OCI-LY3 (cell line): ENCODE data around the gene ZNF92.

Experiments used
- H2AFZ ChIP-seq: fragments of 200-600, 300-600 bp; shearing (Covaris generic); 2 replicates; pipeline ENCODE4 v1.6.0; 2014; ENCODE audit warnings: antibody characterized with exemption, low read depth, low read length
- H3K27ac ChIP-seq: fragments of 200-600, 300-600 bp; sonication (generic); 2 replicates; pipeline ENCODE4 v1.5.1; 2014; ENCODE audit warnings: mild to moderate bottlenecking, low read length, moderate library complexity, mixed read lengths
- H3K27me3 ChIP-seq: fragments of 200-600, 300-600 bp; sonication (generic); 2 replicates; pipeline ENCODE4 v1.6.1; 2014; ENCODE audit warnings: low read depth, low read length, mixed read lengths
- H3K36me3 ChIP-seq: fragments of 200-600, 300-600 bp; sonication (generic); replicated peaks from 2 replicates; pipeline ENCODE3; 2014; ENCODE audit warnings: low read depth, low read length, mixed read lengths
- H3K4me1 ChIP-seq: fragments of 300-600, 200-600 bp; sonication (generic); 2 replicates; pipeline ENCODE4 v1.6.1; 2014; ENCODE audit warnings: low read length, mixed read lengths
- H3K4me2 ChIP-seq: fragments of 200-600, 300-600 bp; sonication (generic); 2 replicates; pipeline ENCODE4 v1.6.1; 2014; ENCODE audit warnings: low read length, mixed read lengths
- H3K4me3 ChIP-seq: fragments of 300-600, 200-600 bp; sonication (generic); 2 replicates; pipeline ENCODE4 v1.5.1; 2014; ENCODE audit warnings: antibody characterized with exemption, mild to moderate bottlenecking, low read length, moderate library complexity
- H3K79me2 ChIP-seq: fragments of 300-600, 200-600 bp; shearing (Covaris generic); 2 replicates; pipeline ENCODE4 v1.6.1; 2014; ENCODE audit warnings: mild to moderate bottlenecking, low read length, mixed read lengths
- H3K9ac ChIP-seq: fragments of 300-600, 200-600 bp; shearing (Covaris generic); 2 replicates; pipeline ENCODE4 v1.6.0; 2014; ENCODE audit warnings: mild to moderate bottlenecking, low read length, moderate library complexity
- H3K9me3 ChIP-seq: fragments of 200-600, 300-600 bp; shearing (Covaris generic); 2 replicates; pipeline ENCODE4 v1.6.1; 2014; ENCODE audit warnings: low read length, mixed read lengths; ENCODE audit not compliant: insufficient read depth
- H4K20me1 ChIP-seq: fragments of 200-600, 300-600 bp; sonication (generic); 2 replicates; pipeline ENCODE4 v1.6.1; 2016; ENCODE audit warnings: low read length, mixed read lengths; ENCODE audit not compliant: insufficient read depth
- CTCF ChIP-seq: fragments of 200-600, 300-600 bp; sonication (generic); IDR thresholded peaks from 2 replicates; pipeline ENCODE4 v1.5.1; 2014; ENCODE audit warnings: antibody characterized with exemption, low read length, low read depth
- EZH2phosphoT487 ChIP-seq: fragments of 200-600 bp; shearing (Covaris generic); IDR thresholded peaks from 2 replicates; pipeline ENCODE4 v1.6.1; 2018; ENCODE audit warnings: antibody characterized with exemption, mixed run types, low read depth

The ZNF92 gene

GRCh38 chr7:65429642-65430343 lies 56.1 kb downstream of the ZNF92 start:
- Histone ChIP-seq H3K9me3 (no peaks in the 10 kb centered on the region), H3K4me3 (no peak overlapping the region), H3K9ac (no peak overlapping the region), H3K79me2 (no peaks in the 10 kb centered on the region), H3K4me2 (no peak overlapping the region), H3K4me1 (no peaks in the 10 kb centered on the region), H3K27me3 (no peaks in the 10 kb centered on the region), H3K36me3 (no peaks in the 10 kb centered on the region), H2AFZ (no peak overlapping the region), H4K20me1 (no peaks in the 10 kb centered on the region), H3K27ac (no peak overlapping the region)
- TF ChIP-seq CTCF (no peak), EZH2phosphoT487 (no peak)

GRCh38 chr7:65430344-65431186 lies 56.9 kb downstream of the ZNF92 start:
- Histone ChIP-seq H3K9ac (no peak overlapping the region), H4K20me1 (no peaks in the 10 kb centered on the region), H3K4me1 (no peaks in the 10 kb centered on the region), H3K79me2 (no peaks in the 10 kb centered on the region), H3K36me3 (no peaks in the 10 kb centered on the region), H3K4me2 (no peak overlapping the region), H3K4me3 (no peak overlapping the region), H3K27ac (no peak overlapping the region), H3K9me3 (no peaks in the 10 kb centered on the region), H3K27me3 (no peaks in the 10 kb centered on the region), H2AFZ (no peak overlapping the region)
- no peak for TF ChIP-seq EZH2phosphoT487
- TF ChIP-seq CTCF: no peak

- no peaks in the 10 kb centered on the region for H3K27me3 ChIP-seq
- no peaks in the 10 kb centered on the region for H3K9me3 ChIP-seq
- no peak overlapping the region for H2AFZ ChIP-seq
- no peak for TF ChIP-seq EZH2phosphoT487
- no peak for TF ChIP-seq CTCF
- H3K4me1 ChIP-seq: no peaks in the 10 kb centered on the region
- no peaks in the 10 kb centered on the region for H4K20me1 ChIP-seq
- H3K9ac ChIP-seq: no peak overlapping the region
- no peak overlapping the region for H3K4me3 ChIP-seq
- no peaks in the 10 kb centered on the region for H3K36me3 ChIP-seq
- H3K79me2 ChIP-seq: no peaks in the 10 kb centered on the region
- no peak overlapping the region for H3K27ac ChIP-seq
- no peak overlapping the region for H3K4me2 ChIP-seq
These were observed 60.7 kb downstream of the ZNF92 start for GRCh38 chr7:65434307-65434706.

- Histone ChIP-seq H2AFZ (no peak overlapping the region), H3K4me1 (no peaks in the 10 kb centered on the region), H3K27me3 (no peaks in the 10 kb centered on the region), H3K27ac (no peak overlapping the region), H3K4me2 (no peak overlapping the region), H3K36me3 (no peaks in the 10 kb centered on the region), H3K9me3 (no peaks in the 10 kb centered on the region), H3K4me3 (no peak overlapping the region), H3K9ac (no peak overlapping the region), H4K20me1 (no peaks in the 10 kb centered on the region), H3K79me2 (no peaks in the 10 kb centered on the region)
- no peak for TF ChIP-seq CTCF
- no peak for TF ChIP-seq EZH2phosphoT487
These were observed 62.5 kb downstream of the ZNF92 start for GRCh38 chr7:65436163-65436562.
